HG03521 (cell line): ENCODE measurements around the gene SIX1.

ENCODE experiments used
- ATAC-seq: cut with Tn5 transposase; IDR thresholded peaks from one replicate; pipeline ENCODE4 v1.9.1; 2021; ENCODE audit warnings: mild to moderate bottlenecking, moderate library complexity; ENCODE audit not compliant: unreplicated experiment

The SIX1 gene

DNA sequence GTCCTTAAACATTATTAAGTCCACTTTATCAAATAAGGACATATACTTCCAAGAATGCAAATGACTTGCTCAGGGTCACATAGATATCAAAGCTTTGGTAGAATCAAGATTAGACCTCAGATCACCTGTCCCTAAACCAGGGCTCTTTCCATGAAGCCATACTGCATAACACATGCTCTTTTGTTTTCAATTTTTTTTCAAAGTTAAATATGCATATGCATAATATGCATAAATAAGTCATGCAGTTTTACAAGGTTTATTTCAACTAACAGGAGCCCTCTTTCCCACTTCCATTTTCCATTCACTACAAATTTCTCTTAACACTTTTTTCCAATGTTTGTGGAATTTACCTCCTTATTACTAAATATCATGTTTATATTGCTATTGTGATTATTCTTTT lies 53.1 kb downstream of the SIX1 start:
- no peak for ATAC-seq

DNA sequence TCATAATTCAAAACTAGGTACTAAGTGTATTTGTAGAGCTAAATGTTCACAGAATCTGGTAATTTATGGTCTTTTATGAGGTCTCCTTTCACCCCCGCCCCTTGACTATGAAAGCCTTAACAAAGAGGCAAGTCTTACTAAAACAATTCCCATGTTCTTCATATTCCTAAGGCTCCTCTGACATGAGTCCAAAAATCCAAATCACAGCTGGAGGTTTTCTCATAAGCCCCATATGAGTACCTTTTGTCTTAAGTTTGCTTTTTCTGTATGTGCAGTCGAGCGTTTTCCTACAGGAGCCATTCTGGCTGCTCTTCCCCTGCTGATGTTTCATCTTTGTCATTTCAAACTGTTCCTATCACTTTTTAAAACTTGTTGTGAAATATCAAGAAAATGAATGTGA lies 55.2 kb downstream of the SIX1 start:
- no peak for ATAC-seq
